ENCODE data around the gene COL2A1. TPM values are rescaled to one million over a fixed set of nuclear protein-coding genes. Genes with fewer than 3 reads are reported as not detected.

COL2A1 gene
- total RNA-seq, 4 donors from 2014 or later, result 0.15 to 1.9 TPM; not detected in 2

DNA sequence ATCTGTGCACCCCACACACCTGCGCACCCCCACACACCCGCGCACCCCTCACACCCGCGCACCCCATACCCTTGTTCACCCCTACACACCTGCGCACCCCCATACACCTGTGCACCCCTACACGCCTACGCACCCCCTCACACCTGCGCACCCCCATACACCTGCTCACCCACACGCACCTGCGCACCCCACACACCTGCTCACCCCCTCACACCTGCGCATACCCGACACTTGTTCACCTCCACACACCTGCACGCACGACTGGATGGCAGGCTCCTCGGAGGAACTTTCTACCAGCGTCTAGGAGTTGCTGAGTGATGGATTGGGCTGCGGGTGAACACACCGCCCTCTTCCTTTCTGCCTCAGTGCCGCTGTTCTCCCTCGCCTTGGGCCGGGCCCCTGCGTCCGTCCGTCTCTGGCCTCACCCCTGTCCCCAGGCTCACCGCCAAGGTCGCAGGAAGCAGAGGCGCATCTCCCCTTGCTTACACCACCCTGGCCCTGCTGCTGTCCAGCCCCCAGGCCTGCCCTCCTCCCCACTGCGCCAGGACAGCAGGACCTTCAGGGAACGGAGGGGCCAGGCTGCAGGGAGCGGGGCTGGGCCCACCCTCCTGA, 61.6 kb downstream of the COL2A1 start:
- intact Hi-C loops (cut with DNase I; ENCODE audit: low total_unique reads), result no loop called here
- Histone ChIP-seq H3K27ac (no peak overlapping the region), H3K27me3 (no peaks in the 10 kb centered on the region), H3K36me3 (no peaks in the 10 kb centered on the region), H3K4me3 (no peak overlapping the region), H3K4me1 (no peaks in the 10 kb centered on the region), H3K9me3 (no peaks in the 10 kb centered on the region)
- no peak for TF ChIP-seq POLR2A (IDR thresholded peaks at IDR 0.05)
- no peak for TF ChIP-seq CTCF (IDR thresholded peaks at IDR 0.05)
- DNase-seq, result no peak

- Histone ChIP-seq H3K4me3 (no peak overlapping the region), H3K9me3 (no peaks in the 10 kb centered on the region), H3K27ac (no peak overlapping the region), H3K4me1 (no peaks in the 10 kb centered on the region), H3K27me3 (no peaks in the 10 kb centered on the region), H3K36me3 (no peaks in the 10 kb centered on the region)
- DNase-seq, result no peak
- TF ChIP-seq CTCF (IDR thresholded peaks at IDR 0.05) (peak in 1 of 4 experiments; percentile 10), POLR2A (IDR thresholded peaks at IDR 0.05) (no peak)
- intact Hi-C loops (cut with DNase I; ENCODE audit: low total_unique reads), result no loop called here
These were observed 62.2 kb downstream of the COL2A1 start for GRCh38 chr12:47941871-47942613.

- Histone ChIP-seq H3K4me3 (no peak overlapping the region), H3K27ac (no peak overlapping the region), H3K27me3 (no peaks in the 10 kb centered on the region), H3K4me1 (no peaks in the 10 kb centered on the region), H3K9me3 (no peaks in the 10 kb centered on the region), H3K36me3 (no peaks in the 10 kb centered on the region)
- no peak for TF ChIP-seq CTCF (IDR thresholded peaks at IDR 0.05)
- no peak for TF ChIP-seq POLR2A (IDR thresholded peaks at IDR 0.05)
- DNase-seq, result no peak
- intact Hi-C loops (cut with DNase I; ENCODE audit: low total_unique reads), result no loop called here
These were observed 62.8 kb downstream of the COL2A1 start for GRCh38 chr12:47941475-47941780.

DNA sequence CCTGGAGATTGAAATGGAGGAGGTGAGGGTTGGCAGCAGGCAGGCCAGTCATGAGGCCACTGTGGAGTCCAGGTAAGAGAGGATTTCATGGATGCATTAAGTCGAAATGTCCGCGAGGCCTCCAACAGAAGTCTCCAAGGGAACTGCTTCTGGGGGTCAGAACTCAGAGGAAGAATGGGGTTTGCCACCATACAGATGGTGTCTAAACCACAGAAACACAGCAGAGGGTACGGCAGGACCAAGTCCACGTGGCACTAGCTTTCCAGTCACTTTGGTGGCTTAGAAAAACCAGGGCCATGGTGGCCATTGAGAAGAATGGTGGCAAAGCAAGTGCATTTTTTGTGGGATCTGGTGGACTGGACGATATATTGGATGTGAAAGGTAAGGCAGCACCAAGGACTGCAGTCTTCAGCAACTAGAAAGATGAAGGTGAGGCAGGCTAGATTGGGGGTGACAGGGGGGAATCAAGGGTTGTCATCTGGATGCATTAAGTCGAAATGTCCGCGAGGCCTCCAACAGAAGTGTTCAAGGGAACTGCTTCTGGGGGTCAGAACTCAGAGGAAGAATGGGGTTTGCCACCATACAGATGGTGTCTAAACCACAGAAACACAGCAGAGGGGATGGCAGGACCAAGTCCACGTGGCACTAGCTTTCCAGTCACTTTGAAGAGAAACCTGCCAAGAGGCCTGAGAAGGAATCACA, 63.4 kb downstream of the COL2A1 start:
- DNase-seq, result no peak
- no peak overlapping the region for H3K4me3 ChIP-seq
- no peak overlapping the region for H3K27ac ChIP-seq
- H3K4me1 ChIP-seq, result no peaks in the 10 kb centered on the region
- TF ChIP-seq CTCF (IDR thresholded peaks at IDR 0.05), result no peak
- TF ChIP-seq POLR2A (IDR thresholded peaks at IDR 0.05), result no peak
- no peaks in the 10 kb centered on the region for H3K27me3 ChIP-seq
- no peaks in the 10 kb centered on the region for H3K9me3 ChIP-seq
- intact Hi-C loops (cut with DNase I; ENCODE audit: low total_unique reads), result no loop called here
- H3K36me3 ChIP-seq, result no peaks in the 10 kb centered on the region

GRCh38 chr12:47939009-47939601, 65.2 kb downstream of the COL2A1 start:
- intact Hi-C loops (cut with DNase I; ENCODE audit: low total_unique reads), result no loop called here
- H3K9me3 ChIP-seq, result no peaks in the 10 kb centered on the region

More at GRCh38 chr12:47939009-47939601, 65.2 kb downstream of the COL2A1 start:
- no peaks in the 10 kb centered on the region for H3K27me3 ChIP-seq
- H3K4me1 ChIP-seq, result no peaks in the 10 kb centered on the region
- H3K27ac ChIP-seq, result no peak overlapping the region
- no peak overlapping the region for H3K4me3 ChIP-seq
- TF ChIP-seq POLR2A (IDR thresholded peaks at IDR 0.05) (no peak), CTCF (IDR thresholded peaks at IDR 0.05) (no peak)
- no peak for DNase-seq
- H3K36me3 ChIP-seq, result no peaks in the 10 kb centered on the region

Measured in uterus (tissue), 4 donors.